Ramos (cell line): ENCODE results near the gene TEX22.

Experiments used
- in situ Hi-C: fragments of 300-500 bp; cut with MboI; formaldehyde crosslinking; loops from one replicate; pipeline ENCODE4 v1.14.3; 2022; ENCODE audit warnings: low sequenced_read_pairs; ENCODE audit not compliant: unreplicated experiment

TEX22 gene

GRCh38 chr14:105449276-105450122 is 51.2 kb downstream of the TEX22 start:
- in situ Hi-C loops, result no loop called here

GRCh38 chr14:105450123-105450505 is 51.8 kb downstream of the TEX22 start:
- in situ Hi-C loops, result no loop called here

GRCh38 chr14:105450864-105451720 is 52.8 kb downstream of the TEX22 start:
- in situ Hi-C loops, result no loop called here

- in situ Hi-C loops, result no loop called here
Measured at GRCh38 chr14:105452963-105453362, 54.6 kb downstream of the TEX22 start.

- in situ Hi-C loops, result no loop called here
Measured at GRCh38 chr14:105453847-105454246, 55.5 kb downstream of the TEX22 start.

GRCh38 chr14:105455086-105455640 is 56.8 kb downstream of the TEX22 start:
- in situ Hi-C loops, result no loop called here

- in situ Hi-C loops, result no loop called here
Measured at GRCh38 chr14:105455766-105456660, 57.7 kb downstream of the TEX22 start.

GRCh38 chr14:105456736-105457617 is 58.6 kb downstream of the TEX22 start:
- in situ Hi-C loops, result no loop called here

GRCh38 chr14:105458010-105458409 is 59.7 kb downstream of the TEX22 start:
- in situ Hi-C loops, result no loop called here

GRCh38 chr14:105458571-105458970 is 60.2 kb downstream of the TEX22 start:
- in situ Hi-C loops, result no loop called here

GRCh38 chr14:105460116-105460515 is 61.8 kb downstream of the TEX22 start:
- in situ Hi-C loops, result no loop called here

- in situ Hi-C loops, result no loop called here
Measured at GRCh38 chr14:105460616-105461015, 62.3 kb downstream of the TEX22 start.

GRCh38 chr14:105461903-105462302 is 63.6 kb downstream of the TEX22 start:
- in situ Hi-C loops, result no loop called here
